ENCODE measurements around the gene HDAC9. TPM values are rescaled to one million over a fixed set of nuclear protein-coding genes. Genes with fewer than 3 reads are reported as not detected.

HDAC9 gene
- total RNA-seq, 1 experiment from 2014 or later = 7.7 TPM

- Histone ChIP-seq H4K8ac (replicated peaks; ENCODE audit: insufficient read length, low read depth, low read length) (no peak overlapping the region), H2BK120ac (ENCODE audit: low read depth, low read length, poor library complexity, severe bottlenecking) (no peak overlapping the region), H3K56ac (ENCODE audit: insufficient read length, low read depth, low read length) (no peak overlapping the region), H3T11ph (ENCODE audit: low read length) (no peak overlapping the region), H2BK12ac (ENCODE audit: insufficient read length, low read depth, low read length) (no peak overlapping the region), H3K27ac (ENCODE audit: insufficient read length, low read depth, low read length) (no peak overlapping the region), H3K23me2 (ENCODE audit: insufficient read length, low read depth, low read length, poor library complexity, severe bottlenecking) (no peaks in the 10 kb centered on the region), H3K14ac (ENCODE audit: insufficient read depth, low read length) (no peak overlapping the region), H2BK20ac (ENCODE audit: low read depth, low read length, poor library complexity, severe bottlenecking) (no peak overlapping the region), H3K27me3 (ENCODE audit: insufficient read depth, low read length) (no peaks in the 10 kb centered on the region), H3K79me2 (ENCODE audit: insufficient read depth, low read length) (no peaks in the 10 kb centered on the region), H3K4me1 (ENCODE audit: insufficient read depth, low read length) (no peaks in the 10 kb centered on the region), H3K9me3 (ENCODE audit: control insufficient read depth, low read depth, low read length) (no peaks in the 10 kb centered on the region), H3K4ac (ENCODE audit: low read depth, low read length) (no peak overlapping the region), H3K4me2 (ENCODE audit: insufficient read depth, insufficient read length, low read length) (no peak overlapping the region), H4K20me1 (ENCODE audit: control insufficient read depth, insufficient read depth, insufficient read length) (no peaks in the 10 kb centered on the region), H2BK5ac (ENCODE audit: insufficient read length, low read length) (no peak overlapping the region), H2BK15ac (ENCODE audit: low read depth, low read length) (no peak overlapping the region), H3K9ac (ENCODE audit: extremely low read depth, insufficient read length, low read length) (no peak overlapping the region), H3K23ac (ENCODE audit: insufficient read length, low read depth, low read length) (no peak overlapping the region), H4K5ac (ENCODE audit: insufficient read length, low read depth, low read length) (no peak overlapping the region), H3K79me1 (ENCODE audit: insufficient read depth, low read depth, low read length, poor library complexity, severe bottlenecking) (no peaks in the 10 kb centered on the region), H3K18ac (ENCODE audit: insufficient read length, low read depth, low read length) (no peak overlapping the region), H4K91ac (ENCODE audit: insufficient read length, low read depth, low read length) (no peak overlapping the region), H2AK5ac (ENCODE audit: insufficient read length, low read length) (no peak overlapping the region), H2AFZ (ENCODE audit: low read length) (no peak overlapping the region)
- TF ChIP-seq CTCF (conservative IDR thresholded peaks at IDR 0.05) = no peak
- Mint-ChIP-seq H3K9me3 (no peaks in the 10 kb centered on the region; a peak in 1 of 5 replicates), H3K4me3 (no peak overlapping the region), H3K27me3 (ENCODE audit: low read depth) (no peaks in the 10 kb centered on the region), H3K27ac (no peak overlapping the region), H3K36me3 (ENCODE audit: insufficient read depth in 1 of 3, low read depth in 3 of 3) (no peaks in the 10 kb centered on the region), H3K4me1 (no peaks in the 10 kb centered on the region)
- DNase-seq = no peak
- WGBS (ENCODE audit: extremely low coverage, insufficient read length, low lambda C conversion rate) = no CpG with 5 or more reads among the region's 6 CpGs
Measured at GRCh38 chr7:18698258-18698734, 202.7 kb downstream of the HDAC9 start.

All from H9 (cell line).